ENCODE measurements around the gene SOX9. TPM values are rescaled to one million over a fixed set of nuclear protein-coding genes. Genes with fewer than 3 reads are reported as not detected.

SOX9 gene
- total RNA-seq, 1 donor from 2014 or later: 36.8 TPM

GRCh38 chr17:72151565-72152386, 31.0 kb downstream of the SOX9 start:
- Mint-ChIP-seq H3K4me3 (no peak overlapping the region), H3K4me1 (peaks cover 24% of the 10 kb centered on the region), H3K27me3 (ENCODE audit: low read depth) (no peaks in the 10 kb centered on the region), H3K9me3 (no peaks in the 10 kb centered on the region), H3K36me3 (ENCODE audit: low read depth) (no peaks in the 10 kb centered on the region), H3K27ac (ENCODE audit: unreplicated experiment) (peak overlapping the region; percentile 62)
- DNase-seq (ENCODE audit: low read depth, low spot score): no peak
- no peak for TF ChIP-seq CTCF (conservative IDR thresholded peaks at IDR 0.05)

- H3K4me3 Mint-ChIP-seq: no peak overlapping the region
- H3K9me3 Mint-ChIP-seq: no peaks in the 10 kb centered on the region
- H3K27me3 Mint-ChIP-seq (ENCODE audit: low read depth): no peaks in the 10 kb centered on the region
- TF ChIP-seq CTCF (conservative IDR thresholded peaks at IDR 0.05): no peak
- DNase-seq (ENCODE audit: low read depth, low spot score): no peak
- no peak overlapping the region for H3K27ac Mint-ChIP-seq (ENCODE audit: unreplicated experiment)
- peaks cover 24% of the 10 kb centered on the region for H3K4me1 Mint-ChIP-seq
- no peaks in the 10 kb centered on the region for H3K36me3 Mint-ChIP-seq (ENCODE audit: low read depth)
Measured at GRCh38 chr17:72152387-72152929, 31.6 kb downstream of the SOX9 start.

- Mint-ChIP-seq H3K4me3 (no peak overlapping the region), H3K36me3 (ENCODE audit: low read depth) (peaks cover 2% of the 10 kb centered on the region), H3K9me3 (peaks cover 9% of the 10 kb centered on the region), H3K27ac (ENCODE audit: unreplicated experiment) (no peak overlapping the region), H3K27me3 (ENCODE audit: low read depth) (no peaks in the 10 kb centered on the region), H3K4me1 (peaks cover 7% of the 10 kb centered on the region)
- DNase-seq (ENCODE audit: low read depth, low spot score): no peak
- no peak for TF ChIP-seq CTCF (conservative IDR thresholded peaks at IDR 0.05)
Measured at GRCh38 chr17:72158895-72159885, 38.4 kb downstream of the SOX9 start.

- no peak overlapping the region for H3K27ac Mint-ChIP-seq (ENCODE audit: unreplicated experiment)
- peaks cover 2% of the 10 kb centered on the region for H3K36me3 Mint-ChIP-seq (ENCODE audit: low read depth)
- TF ChIP-seq CTCF (conservative IDR thresholded peaks at IDR 0.05): no peak
- no peaks in the 10 kb centered on the region for H3K27me3 Mint-ChIP-seq (ENCODE audit: low read depth)
- H3K9me3 Mint-ChIP-seq: peaks cover 9% of the 10 kb centered on the region
- peaks cover 24% of the 10 kb centered on the region for H3K4me1 Mint-ChIP-seq
- DNase-seq (ENCODE audit: low read depth, low spot score): no peak
- no peak overlapping the region for H3K4me3 Mint-ChIP-seq
Measured at GRCh38 chr17:72162569-72162968, 41.7 kb downstream of the SOX9 start.

- no peak for DNase-seq (ENCODE audit: low read depth, low spot score)
- Mint-ChIP-seq H3K36me3 (ENCODE audit: low read depth) (peaks cover 2% of the 10 kb centered on the region), H3K4me3 (no peak overlapping the region), H3K9me3 (peaks cover 9% of the 10 kb centered on the region), H3K27me3 (ENCODE audit: low read depth) (no peaks in the 10 kb centered on the region), H3K27ac (ENCODE audit: unreplicated experiment) (no peak overlapping the region), H3K4me1 (peaks cover 24% of the 10 kb centered on the region)
- TF ChIP-seq CTCF (conservative IDR thresholded peaks at IDR 0.05): no peak
Measured at GRCh38 chr17:72163474-72163873, 42.7 kb downstream of the SOX9 start.
